B cell (primary cell): ENCODE data around the gene AZI2. TPM values are rescaled to one million over a fixed set of nuclear protein-coding genes. Genes with fewer than 3 reads are reported as not detected.

Source experiments
- ATAC-seq: fragments of 200-7000 bp; cut with Tn5 transposase; one replicate; pipeline ENCODE4 v1.10.0; 2021; ENCODE audit warnings: low read depth, mild to moderate bottlenecking, moderate number of reproducible peaks, moderate library complexity
- CTCF ChIA-PET: fragments of 350-600 bp; sonication (Branson Sonifier 250); formaldehyde crosslinking; loops from one replicate; lab custom pipeline; 2021; ENCODE audit warnings: antibody characterized with exemption, inconsistent platforms; lab: Charles Lee
- POLR2A ChIA-PET: fragments of 350-600 bp; sonication (Branson Sonifier 250); formaldehyde crosslinking; loops from one replicate; lab custom pipeline; 2021; ENCODE audit warnings: antibody characterized with exemption; lab: Charles Lee
- DNase-seq: peaks from one replicate; pipeline ENCODE4 v3.0.0; 2013
- H2AFZ ChIP-seq: 2 replicates; pipeline ENCODE4 v1.6.1; 2012; ENCODE audit warnings: mild to moderate bottlenecking, low read depth, low read length; ENCODE audit not compliant: insufficient read depth, poor library complexity, severe bottlenecking
- H3K27ac ChIP-seq, 2 donors: 1 replicate in 1 of 2; 2 replicates in 1 of 2; pipeline ENCODE4 v1.5.1; 2012 to 2013; ENCODE audit warnings: low read length in 2 of 2, mild to moderate bottlenecking in 2 of 2, moderate library complexity in 1 of 2
- H3K27me3 ChIP-seq, 4 experiments: fragments of 200-600 bp in 1 of 4; sonication (generic) in 1 of 4; replicated peaks in 1 of 4; 1 replicate in 2 of 4; 2 replicates in 2 of 4; pipeline versions ENCODE4 v1.6.1 to v1.7.0; 2013 to 2016; ENCODE audit warnings: low read length in 3 of 4, mild to moderate bottlenecking in 2 of 4, mixed read lengths in 1 of 4, moderate library complexity in 1 of 4; ENCODE audit not compliant: insufficient read depth in 4 of 4, control insufficient read depth in 3 of 4; ENCODE audit errors: control extremely low read depth in 1 of 4
- H3K36me3 ChIP-seq, 2 experiments: replicated peaks in 1 of 2; 1 replicate in 1 of 2; 2 replicates in 1 of 2; pipeline versions ENCODE4 v1.6.1 to v1.7.1; 2013; ENCODE audit warnings: low read length in 1 of 2; ENCODE audit not compliant: insufficient read depth in 2 of 2, control insufficient read depth in 1 of 2; ENCODE audit errors: control extremely low read depth in 1 of 2, extremely low read depth in 1 of 2
- H3K4me1 ChIP-seq, 2 donors: fragments of 200-600 bp in 1 of 2; sonication (generic) in 1 of 2; 1 replicate in 1 of 2; 2 replicates in 1 of 2; pipeline versions ENCODE4 v1.5.1 to v1.6.1; 2013 to 2017; ENCODE audit warnings: low read length in 2 of 2; ENCODE audit not compliant: control insufficient read depth in 2 of 2, insufficient read depth in 2 of 2
- H3K4me2 ChIP-seq: replicated peaks from 2 replicates; pipeline ENCODE3; 2012; ENCODE audit warnings: mild to moderate bottlenecking, low read depth, low read length; ENCODE audit not compliant: poor library complexity, severe bottlenecking
- H3K4me3 ChIP-seq, 5 experiments: fragments of 200-600 bp in 1 of 5; sonication (generic) in 1 of 5; 1 replicate in 3 of 5; 2 replicates in 2 of 5; pipeline versions ENCODE4 v1.5.1 to v1.7.0; 2011 to 2016; ENCODE audit warnings: low read length in 4 of 5, mild to moderate bottlenecking in 4 of 5, low read depth in 2 of 5, control low read depth in 1 of 5, moderate library complexity in 1 of 5; ENCODE audit not compliant: insufficient read depth in 1 of 5; ENCODE audit errors: control extremely low read depth in 1 of 5, extremely low read depth in 1 of 5
- H3K79me2 ChIP-seq: fragments of 200-600 bp; sonication (generic); one replicate; pipeline ENCODE4 v1.6.0; 2016; ENCODE audit warnings: low read length; ENCODE audit not compliant: control insufficient read depth, insufficient read depth
- H3K9ac ChIP-seq: fragments of 200-600 bp; sonication (generic); 2 replicates; pipeline ENCODE4 v1.6.1; 2017; ENCODE audit warnings: mild to moderate bottlenecking, low read length, moderate library complexity
- H3K9me3 ChIP-seq, 3 donors: one replicate each; pipeline versions ENCODE4 v1.6.1 to v1.7.1; 2013; ENCODE audit warnings: low read length in 2 of 3; ENCODE audit not compliant: control insufficient read depth in 2 of 3, insufficient read depth in 1 of 3; ENCODE audit errors: control extremely low read depth in 1 of 3
- H4K20me1 ChIP-seq: 2 replicates; pipeline ENCODE4 v1.6.0; 2012; ENCODE audit warnings: mild to moderate bottlenecking, low read length; ENCODE audit not compliant: insufficient read depth, control insufficient read depth, poor library complexity, severe bottlenecking
- H3K27ac Mint-ChIP-seq: one replicate; pipeline ENCODE4 v1.8.0; 2021; ENCODE audit warnings: mixed read lengths
- H3K27me3 Mint-ChIP-seq: one replicate; pipeline ENCODE4 v1.8.0; 2021; ENCODE audit warnings: mixed read lengths
- H3K4me1 Mint-ChIP-seq: one replicate; pipeline ENCODE4 v1.8.0; 2021; ENCODE audit warnings: mixed read lengths
- H3K4me3 Mint-ChIP-seq: one replicate; pipeline ENCODE4 v1.8.0; 2021; ENCODE audit warnings: mixed read lengths
- H3K9me3 Mint-ChIP-seq: one replicate; pipeline ENCODE4 v1.8.0; 2022; ENCODE audit warnings: mixed read lengths; ENCODE audit not compliant: insufficient read depth
- EZH2 ChIP-seq: IDR thresholded peaks from 2 replicates; pipeline ENCODE4 v1.6.1; 2012; ENCODE audit warnings: borderline replicate concordance, low read depth, mild to moderate bottlenecking, moderate library complexity, low read length; ENCODE audit not compliant: insufficient read depth, poor library complexity, severe bottlenecking
- intact Hi-C: fragments of 100-400 bp; cut with micrococcal nuclease; formaldehyde crosslinking; loops from one replicate; pipeline ENCODE4 v1.10.0; 2022
- polyA plus RNA-seq: library from polyadenylated mRNA; depleted of rRNA; stranded (reverse); fragments of >200 nt; gene quantifications from 2 replicates; pipeline ENCODE4 v1.2.3, GENCODE V29; 2012
- total RNA-seq, 2 donors: library from RNA; stranded (reverse); fragments of 120-200 nt in 1 of 2; gene quantifications; 1 replicate in 1 of 2; 2 replicates in 1 of 2; pipeline versions ENCODE4 v1.2.3 to v1.2.4, GENCODE V29; 2013 to 2022
- TF ChIP-seq, protein P1 (sequence below): fragments of 200-600 bp; IDR thresholded peaks from one replicate; pipeline ENCODE4 v1.8.0; 2022; ENCODE audit warnings: antibody characterized with exemption, mild to moderate bottlenecking

The AZI2 gene
- total and polyA plus RNA-seq, 2 donors (not counting 1 experiment from before 2014, with no cell fraction given): 7.1 to 21.1 TPM

GRCh38 chr3:28273837-28274236 lies 74.8 kb downstream of the AZI2 start:
- peaks cover 22% of the 10 kb centered on the region for H3K9me3 Mint-ChIP-seq
- H4K20me1 ChIP-seq: no peaks in the 10 kb centered on the region
- peaks cover 6 to 21% (median 12%) of the 10 kb centered on the region in 3 donors for H3K9me3 ChIP-seq
- no peak overlapping the region for H3K27ac ChIP-seq
- DNase-seq (no peak), ATAC-seq (no peak)
- no peak overlapping the region for H2AFZ ChIP-seq
- CTCF ChIA-PET: interaction anchor here (0.7 to 1.5 kb wide), 2 partner anchors 11 to 562 kb away, joined by 3 read pairs; no protein-coding TSS in a partner anchor
- POLR2A ChIA-PET: no interaction called here
- H3K27me3 ChIP-seq: no peaks in the 10 kb centered on the region
- no peak overlapping the region for H3K4me3 ChIP-seq
- H3K79me2 ChIP-seq: peaks cover 7% of the 10 kb centered on the region
- H3K4me1 Mint-ChIP-seq: peaks cover 15% of the 10 kb centered on the region
- H3K4me3 Mint-ChIP-seq: no peak overlapping the region
- intact Hi-C loops: no loop called here
- no peak overlapping the region for H3K9ac ChIP-seq
- H3K27ac Mint-ChIP-seq: no peak overlapping the region
- H3K4me1 ChIP-seq: no peaks in the 10 kb centered on the region
- H3K36me3 ChIP-seq: peaks cover 8 to 10% of the 10 kb centered on the region in 2 experiments
- no peaks in the 10 kb centered on the region for H3K27me3 Mint-ChIP-seq
- no peak for TF ChIP-seq EZH2
- TF ChIP-seq, protein P1, sequence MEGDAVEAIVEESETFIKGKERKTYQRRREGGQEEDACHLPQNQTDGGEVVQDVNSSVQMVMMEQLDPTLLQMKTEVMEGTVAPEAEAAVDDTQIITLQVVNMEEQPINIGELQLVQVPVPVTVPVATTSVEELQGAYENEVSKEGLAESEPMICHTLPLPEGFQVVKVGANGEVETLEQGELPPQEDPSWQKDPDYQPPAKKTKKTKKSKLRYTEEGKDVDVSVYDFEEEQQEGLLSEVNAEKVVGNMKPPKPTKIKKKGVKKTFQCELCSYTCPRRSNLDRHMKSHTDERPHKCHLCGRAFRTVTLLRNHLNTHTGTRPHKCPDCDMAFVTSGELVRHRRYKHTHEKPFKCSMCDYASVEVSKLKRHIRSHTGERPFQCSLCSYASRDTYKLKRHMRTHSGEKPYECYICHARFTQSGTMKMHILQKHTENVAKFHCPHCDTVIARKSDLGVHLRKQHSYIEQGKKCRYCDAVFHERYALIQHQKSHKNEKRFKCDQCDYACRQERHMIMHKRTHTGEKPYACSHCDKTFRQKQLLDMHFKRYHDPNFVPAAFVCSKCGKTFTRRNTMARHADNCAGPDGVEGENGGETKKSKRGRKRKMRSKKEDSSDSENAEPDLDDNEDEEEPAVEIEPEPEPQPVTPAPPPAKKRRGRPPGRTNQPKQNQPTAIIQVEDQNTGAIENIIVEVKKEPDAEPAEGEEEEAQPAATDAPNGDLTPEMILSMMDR: no peak
- H3K4me2 ChIP-seq: no peak overlapping the region

Other genes starting within 250 kb of the AZI2 start
- gene CMC1, start 107.2 kb downstream of the AZI2 start, total RNA-seq: 14.5 and 16.7 TPM in 2 replicates
- gene CMC1, start 107.2 kb downstream of the AZI2 start, polyA plus RNA-seq: 6.6 and 6.7 TPM in 2 replicates
- not detected in 2 replicates for gene ZCWPW2, start 103 bp downstream of the AZI2 start, total RNA-seq
- not detected in 2 replicates for gene ZCWPW2, start 103 bp downstream of the AZI2 start, polyA plus RNA-seq